DND-41 (cell line): ENCODE results near the gene PTGFR.

Experiments used
- ATAC-seq: fragments of 200-7000 bp; cut with Tn5 transposase; 3 replicates; pipeline ENCODE4 v1.9.1; 2021; ENCODE audit warnings: low read depth; ENCODE audit not compliant: insufficient read depth
- DNase-seq: peaks from one replicate; pipeline ENCODE4 v3.0.0-alpha.2; 2020
- H2AFZ ChIP-seq: 2 replicates; pipeline ENCODE4 v1.6.0; 2012; ENCODE audit warnings: low read depth, low read length
- H3K27ac ChIP-seq: 2 replicates; pipeline ENCODE4 v1.5.1; 2012; ENCODE audit warnings: low read length, inconsistent platforms
- H3K27me3 ChIP-seq: fragments of 200-600 bp; sonication (generic); 2 replicates; pipeline ENCODE4 v1.6.0; 2012; ENCODE audit warnings: low read length, mild to moderate bottlenecking, inconsistent platforms; ENCODE audit not compliant: insufficient read depth, poor library complexity
- H3K36me3 ChIP-seq: 2 replicates; pipeline ENCODE4 v1.5.1; 2012; ENCODE audit warnings: low read length, inconsistent platforms; ENCODE audit not compliant: insufficient read depth
- H3K4me1 ChIP-seq: 2 replicates; pipeline ENCODE4 v1.5.1; 2012; ENCODE audit warnings: mild to moderate bottlenecking, low read length; ENCODE audit not compliant: insufficient read depth
- H3K4me2 ChIP-seq: 2 replicates; pipeline ENCODE4 v1.6.0; 2012; ENCODE audit warnings: mild to moderate bottlenecking, moderate library complexity, low read length, inconsistent platforms; ENCODE audit not compliant: insufficient read depth
- H3K4me3 ChIP-seq, 2 experiments: fragments of 200-600 bp in 1 of 2; shearing (Covaris generic) in 1 of 2; 2 replicates each; pipeline ENCODE4 v1.5.1; 2012 to 2016; ENCODE audit warnings: inconsistent platforms in 2 of 2, low read length in 2 of 2, mild to moderate bottlenecking in 2 of 2, low read depth in 1 of 2, moderate library complexity in 1 of 2
- H3K79me2 ChIP-seq: 2 replicates; pipeline ENCODE4 v1.6.0; 2012; ENCODE audit warnings: low read length, inconsistent platforms; ENCODE audit not compliant: insufficient read depth
- H3K9ac ChIP-seq: 2 replicates; pipeline ENCODE4 v1.6.0; 2012; ENCODE audit warnings: low read depth, mild to moderate bottlenecking, inconsistent platforms, low read length, moderate library complexity
- H3K9me3 ChIP-seq: 2 replicates; pipeline ENCODE4 v1.5.1; 2012; ENCODE audit warnings: low read length, moderate library complexity, mild to moderate bottlenecking, inconsistent platforms; ENCODE audit not compliant: insufficient read depth, severe bottlenecking
- H4K20me1 ChIP-seq: 2 replicates; pipeline ENCODE4 v1.6.0; 2012; ENCODE audit warnings: low read length; ENCODE audit not compliant: insufficient read depth
- EZH2 ChIP-seq: IDR thresholded peaks from 3 replicates; pipeline ENCODE4 v1.6.1; 2012; ENCODE audit warnings: borderline replicate concordance, low read depth, mild to moderate bottlenecking, moderate library complexity, low read length, inconsistent platforms; ENCODE audit not compliant: severe bottlenecking
- TF ChIP-seq, protein P1 (sequence below): IDR thresholded peaks from 2 replicates; pipeline ENCODE4 v1.5.1; 2012; ENCODE audit warnings: borderline replicate concordance, low read length, moderate library complexity, mild to moderate bottlenecking; ENCODE audit not compliant: poor library complexity, severe bottlenecking; ENCODE audit errors: extremely low read depth

PTGFR gene

DNA sequence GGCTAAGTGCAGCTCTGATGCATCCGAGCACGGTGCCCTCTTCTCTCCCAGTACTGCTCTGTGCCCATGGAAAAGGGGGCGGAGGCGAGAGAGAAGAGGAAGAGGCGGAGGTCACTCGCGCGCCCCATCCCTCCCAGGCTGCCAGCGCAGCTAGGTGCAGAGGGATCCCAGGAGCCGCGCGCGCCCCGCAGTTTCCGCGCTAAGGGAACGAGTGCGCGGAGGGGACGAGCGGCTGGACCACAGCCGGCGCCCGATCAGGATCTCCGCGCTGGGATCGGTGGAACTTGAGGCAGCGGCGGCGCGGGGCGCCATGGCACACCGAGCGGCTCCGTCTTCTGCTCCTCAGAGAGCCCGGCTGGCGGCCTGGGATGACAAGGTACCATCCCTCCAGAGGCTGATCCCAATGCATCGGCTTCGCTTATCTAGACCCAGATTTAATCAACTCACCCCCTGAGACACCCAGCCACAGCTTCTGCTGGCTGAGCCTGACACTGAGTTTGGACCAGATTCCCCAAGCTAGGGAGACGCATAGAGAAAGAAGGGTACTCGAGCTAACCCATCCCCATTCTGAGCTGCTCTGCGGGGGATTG lies at the start of gene PTGFR:
TSS of gene PTGFR (plus strand) at position 114 of the 590 bp plus-strand sequence. CDS start 1,770 bp downstream, outside the sequence.
- no peak within 1 kb of the TSS for H3K4me3 ChIP-seq
- no peaks in the 10 kb centered on the region for H3K79me2 ChIP-seq
- no peak within 1 kb of the TSS for H3K27ac ChIP-seq
- TF ChIP-seq EZH2 = no peak
- TF ChIP-seq, protein P1, sequence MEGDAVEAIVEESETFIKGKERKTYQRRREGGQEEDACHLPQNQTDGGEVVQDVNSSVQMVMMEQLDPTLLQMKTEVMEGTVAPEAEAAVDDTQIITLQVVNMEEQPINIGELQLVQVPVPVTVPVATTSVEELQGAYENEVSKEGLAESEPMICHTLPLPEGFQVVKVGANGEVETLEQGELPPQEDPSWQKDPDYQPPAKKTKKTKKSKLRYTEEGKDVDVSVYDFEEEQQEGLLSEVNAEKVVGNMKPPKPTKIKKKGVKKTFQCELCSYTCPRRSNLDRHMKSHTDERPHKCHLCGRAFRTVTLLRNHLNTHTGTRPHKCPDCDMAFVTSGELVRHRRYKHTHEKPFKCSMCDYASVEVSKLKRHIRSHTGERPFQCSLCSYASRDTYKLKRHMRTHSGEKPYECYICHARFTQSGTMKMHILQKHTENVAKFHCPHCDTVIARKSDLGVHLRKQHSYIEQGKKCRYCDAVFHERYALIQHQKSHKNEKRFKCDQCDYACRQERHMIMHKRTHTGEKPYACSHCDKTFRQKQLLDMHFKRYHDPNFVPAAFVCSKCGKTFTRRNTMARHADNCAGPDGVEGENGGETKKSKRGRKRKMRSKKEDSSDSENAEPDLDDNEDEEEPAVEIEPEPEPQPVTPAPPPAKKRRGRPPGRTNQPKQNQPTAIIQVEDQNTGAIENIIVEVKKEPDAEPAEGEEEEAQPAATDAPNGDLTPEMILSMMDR = no peak
- H3K4me2 ChIP-seq = no peak within 1 kb of the TSS
- ATAC-seq (no peak), DNase-seq (no peak)
- H3K9me3 ChIP-seq = no peaks in the 10 kb centered on the region
- no peaks in the 10 kb centered on the region for H3K27me3 ChIP-seq
- no peaks in the 10 kb centered on the region for H3K4me1 ChIP-seq
- no peak within 1 kb of the TSS for H2AFZ ChIP-seq
- no peaks in the 10 kb centered on the region for H3K36me3 ChIP-seq
- H3K9ac ChIP-seq = no peak within 1 kb of the TSS
- H4K20me1 ChIP-seq = no peaks in the 10 kb centered on the region

GRCh38 chr1:78441921-78442320 lies 48.9 kb upstream of the PTGFR start:
- DNase-seq (no peak), ATAC-seq (no peak)
- no peaks in the 10 kb centered on the region for H3K36me3 ChIP-seq
- H4K20me1 ChIP-seq = no peaks in the 10 kb centered on the region
- no peak for TF ChIP-seq EZH2
- TF ChIP-seq, protein P1 = no peak
- no peak overlapping the region for H3K9ac ChIP-seq
- H3K4me3 ChIP-seq = no peak overlapping the region
- no peaks in the 10 kb centered on the region for H3K4me1 ChIP-seq
- H2AFZ ChIP-seq = no peak overlapping the region
- no peak overlapping the region for H3K27ac ChIP-seq
- H3K79me2 ChIP-seq = no peaks in the 10 kb centered on the region
- no peak overlapping the region for H3K4me2 ChIP-seq
- H3K9me3 ChIP-seq = no peaks in the 10 kb centered on the region
- H3K27me3 ChIP-seq = no peaks in the 10 kb centered on the region

DNA sequence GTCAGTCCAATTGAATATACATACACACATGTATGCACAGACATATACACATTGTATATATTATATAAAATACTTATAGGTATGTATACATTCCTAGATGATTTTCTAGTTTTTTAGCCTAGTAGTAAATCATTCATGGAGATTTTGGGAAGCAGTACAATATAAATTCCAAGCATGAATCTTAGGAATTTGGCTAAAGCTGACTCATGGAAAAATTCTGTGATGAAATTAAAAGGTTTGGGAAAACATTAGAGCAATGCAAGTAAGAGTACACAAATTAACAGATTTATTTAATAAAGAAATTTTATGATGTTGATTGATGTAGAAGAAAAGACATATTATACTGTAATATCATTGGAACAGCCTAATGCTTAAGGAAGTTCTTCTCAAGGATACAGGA lies 43.7 kb upstream of the PTGFR start:
- TF ChIP-seq, protein P1 = no peak
- no peak for TF ChIP-seq EZH2
- no peak overlapping the region for H2AFZ ChIP-seq
- H3K36me3 ChIP-seq = no peaks in the 10 kb centered on the region
- ATAC-seq = no peak
- no peak overlapping the region for H3K27ac ChIP-seq
- H3K9me3 ChIP-seq = no peaks in the 10 kb centered on the region
- H3K27me3 ChIP-seq = no peaks in the 10 kb centered on the region
- H3K79me2 ChIP-seq = no peaks in the 10 kb centered on the region
- no peak for DNase-seq
- no peak overlapping the region for H3K9ac ChIP-seq
- no peak overlapping the region for H3K4me2 ChIP-seq
- H3K4me1 ChIP-seq = no peaks in the 10 kb centered on the region
- no peak overlapping the region for H3K4me3 ChIP-seq
- H4K20me1 ChIP-seq = no peaks in the 10 kb centered on the region

DNA sequence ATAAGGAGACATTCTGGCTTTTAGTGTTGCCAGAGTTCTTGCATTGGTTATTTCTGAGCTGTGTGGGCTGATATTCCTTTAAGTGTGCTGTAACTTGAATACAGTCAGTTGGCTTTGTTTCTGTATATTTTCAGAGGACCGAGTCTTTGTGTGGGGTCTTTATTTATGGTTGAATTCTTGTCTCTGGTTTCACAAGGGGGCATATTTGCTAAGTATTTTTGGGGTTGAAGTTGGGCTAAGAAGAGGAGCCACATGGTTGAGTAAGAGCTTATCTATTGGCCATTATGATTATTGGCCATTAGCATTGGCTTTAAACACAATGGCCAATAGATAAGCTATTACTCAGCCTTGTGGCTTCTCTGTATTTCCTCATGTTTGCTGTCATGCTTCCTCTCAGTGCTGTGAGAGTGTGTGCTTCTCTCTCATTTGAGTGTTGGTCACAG lies 26.3 kb upstream of the PTGFR start:
- H3K4me3 ChIP-seq = no peak overlapping the region
- no peak overlapping the region for H3K27ac ChIP-seq
- ATAC-seq = no peak
- H3K4me2 ChIP-seq = no peak overlapping the region
- H3K79me2 ChIP-seq = no peaks in the 10 kb centered on the region
- peaks cover 6% of the 10 kb centered on the region for H3K9me3 ChIP-seq
- H2AFZ ChIP-seq = no peak overlapping the region
- no peak overlapping the region for H3K9ac ChIP-seq
- TF ChIP-seq, protein P1 = no peak
- no peak for TF ChIP-seq EZH2
- no peaks in the 10 kb centered on the region for H4K20me1 ChIP-seq
- H3K4me1 ChIP-seq = no peaks in the 10 kb centered on the region
- no peaks in the 10 kb centered on the region for H3K27me3 ChIP-seq
- DNase-seq = no peak
- no peaks in the 10 kb centered on the region for H3K36me3 ChIP-seq
